ENCODE data around the gene UGGT2. TPM values are rescaled to one million over a fixed set of nuclear protein-coding genes. Genes with fewer than 3 reads are reported as not detected.

UGGT2 gene
- total and polyA plus RNA-seq, 2 of the 13 experiments (the other 11 are each of a cell fraction or from before 2014, with no cell fraction given) = 13.2 to 27.1 TPM

DNA sequence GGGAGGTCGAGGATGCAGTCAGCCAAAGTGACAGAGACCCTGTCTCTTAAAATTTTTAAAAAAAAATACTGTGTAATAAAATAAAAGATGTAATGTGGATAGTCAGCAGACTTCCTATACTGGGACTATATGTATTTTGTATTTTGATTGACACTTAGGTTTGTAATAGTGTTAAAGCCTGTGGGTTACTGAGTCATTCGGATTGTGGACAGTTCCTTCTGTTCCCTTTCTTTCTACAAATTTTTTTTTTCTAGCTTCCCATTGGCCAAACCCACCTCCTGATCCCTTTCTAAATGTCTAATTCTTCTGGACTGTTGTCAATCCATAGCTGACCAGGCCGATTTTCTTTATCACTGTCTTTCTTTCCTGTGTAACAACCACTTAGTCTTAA, 268.3 kb downstream of the UGGT2 start:
- H3K27me3 ChIP-seq (ENCODE audit: control insufficient read depth in 1 of 2, insufficient read depth in 2 of 2, low read length in 2 of 2) = no peaks in the 10 kb centered on the region
- H3K4me1 ChIP-seq (ENCODE audit: insufficient read depth, low read length) = no peaks in the 10 kb centered on the region
- H4K20me1 ChIP-seq (ENCODE audit: insufficient read depth, low read length) = no peaks in the 10 kb centered on the region
- no peak overlapping the region for H2AFZ ChIP-seq (ENCODE audit: low read length)
- ATAC-seq (no peak), DNase-seq (ENCODE audit: low spot score) (no peak), FAIRE-seq (no peak)
- H3K9ac ChIP-seq (ENCODE audit: insufficient read depth, low read depth, low read length) = no peak overlapping the region
- in situ Hi-C loops (cut with HindIII; ENCODE audit: extremely low pct_ligation_motif_present, low pct_unique_long_range_greater_than_20kb) = no loop called here
- no peaks in the 10 kb centered on the region for H3K79me2 ChIP-seq (ENCODE audit: insufficient read depth, low read length)
- H3K4me2 ChIP-seq (ENCODE audit: low read depth, low read length) = no peak overlapping the region
- H3K36me3 ChIP-seq (replicated peaks in 1 of 2; ENCODE audit: control insufficient read depth in 1 of 2, insufficient read depth in 2 of 2, low read length in 2 of 2) = peaks cover 5 to 18% of the 10 kb centered on the region in 2 experiments; a peak in 3 of 5 replicates
- intact Hi-C loops (cut with micrococcal nuclease; ENCODE audit: unreplicated experiment) = loop anchor here (10.0 kb wide), 1 partner anchor 110 kb away; the partner anchor contains the start of gene DNAJC3
- H3K9me3 ChIP-seq (ENCODE audit: low read length) = no peaks in the 10 kb centered on the region
- 87% methylated on average over 3 of the region's 3 CpGs for WGBS (ENCODE audit: low lambda C conversion rate)
- no TSS peak for BruUV-seq (replicated peaks)
- POLR2A ChIA-PET = no interaction called here
- H3K27ac ChIP-seq (ENCODE audit: extremely low read length, insufficient read depth, low read length) = no peak overlapping the region
- CTCF ChIA-PET (ENCODE audit: low intra/inter-chr PET ratio, low total read pairs) = no interaction called here
- TF ChIP-seq, protein P1, sequence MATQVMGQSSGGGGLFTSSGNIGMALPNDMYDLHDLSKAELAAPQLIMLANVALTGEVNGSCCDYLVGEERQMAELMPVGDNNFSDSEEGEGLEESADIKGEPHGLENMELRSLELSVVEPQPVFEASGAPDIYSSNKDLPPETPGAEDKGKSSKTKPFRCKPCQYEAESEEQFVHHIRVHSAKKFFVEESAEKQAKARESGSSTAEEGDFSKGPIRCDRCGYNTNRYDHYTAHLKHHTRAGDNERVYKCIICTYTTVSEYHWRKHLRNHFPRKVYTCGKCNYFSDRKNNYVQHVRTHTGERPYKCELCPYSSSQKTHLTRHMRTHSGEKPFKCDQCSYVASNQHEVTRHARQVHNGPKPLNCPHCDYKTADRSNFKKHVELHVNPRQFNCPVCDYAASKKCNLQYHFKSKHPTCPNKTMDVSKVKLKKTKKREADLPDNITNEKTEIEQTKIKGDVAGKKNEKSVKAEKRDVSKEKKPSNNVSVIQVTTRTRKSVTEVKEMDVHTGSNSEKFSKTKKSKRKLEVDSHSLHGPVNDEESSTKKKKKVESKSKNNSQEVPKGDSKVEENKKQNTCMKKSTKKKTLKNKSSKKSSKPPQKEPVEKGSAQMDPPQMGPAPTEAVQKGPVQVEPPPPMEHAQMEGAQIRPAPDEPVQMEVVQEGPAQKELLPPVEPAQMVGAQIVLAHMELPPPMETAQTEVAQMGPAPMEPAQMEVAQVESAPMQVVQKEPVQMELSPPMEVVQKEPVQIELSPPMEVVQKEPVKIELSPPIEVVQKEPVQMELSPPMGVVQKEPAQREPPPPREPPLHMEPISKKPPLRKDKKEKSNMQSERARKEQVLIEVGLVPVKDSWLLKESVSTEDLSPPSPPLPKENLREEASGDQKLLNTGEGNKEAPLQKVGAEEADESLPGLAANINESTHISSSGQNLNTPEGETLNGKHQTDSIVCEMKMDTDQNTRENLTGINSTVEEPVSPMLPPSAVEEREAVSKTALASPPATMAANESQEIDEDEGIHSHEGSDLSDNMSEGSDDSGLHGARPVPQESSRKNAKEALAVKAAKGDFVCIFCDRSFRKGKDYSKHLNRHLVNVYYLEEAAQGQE (IDR thresholded peaks at IDR 0.05; ENCODE audit: borderline replicate concordance in 1 of 2, low read depth in 1 of 2, low read length in 2 of 2) = no peak
- TF ChIP-seq RARG (CRISPR knock-in tag; IDR thresholded peaks at IDR 0.05; ENCODE audit: low read depth) (no peak), ZNF629 (CRISPR knock-in tag; conservative IDR thresholded peaks at IDR 0.05) (no peak), FOXA3 (CRISPR knock-in tag; IDR thresholded peaks at IDR 0.05) (no peak), ZFP82 (CRISPR knock-in tag; IDR thresholded peaks at IDR 0.05; ENCODE audit: borderline replicate concordance) (no peak), ZC3H4 (CRISPR knock-in tag; IDR thresholded peaks at IDR 0.05; ENCODE audit: borderline replicate concordance) (no peak), SRF (IDR thresholded peaks at IDR 0.05; ENCODE audit: low read depth, low read length) (no peak), RBM39 (IDR thresholded peaks at IDR 0.05; ENCODE audit: low read depth, low read length, poor library complexity, severe bottlenecking) (no peak), SOX6 (IDR thresholded peaks at IDR 0.05) (no peak), SOX6 (CRISPR knock-in tag; IDR thresholded peaks at IDR 0.05) (no peak), AGO1 (IDR thresholded peaks at IDR 0.05; ENCODE audit: low read depth, low read length, poor library complexity, severe bottlenecking) (no peak)
- TF ChIP-seq, protein P2, sequence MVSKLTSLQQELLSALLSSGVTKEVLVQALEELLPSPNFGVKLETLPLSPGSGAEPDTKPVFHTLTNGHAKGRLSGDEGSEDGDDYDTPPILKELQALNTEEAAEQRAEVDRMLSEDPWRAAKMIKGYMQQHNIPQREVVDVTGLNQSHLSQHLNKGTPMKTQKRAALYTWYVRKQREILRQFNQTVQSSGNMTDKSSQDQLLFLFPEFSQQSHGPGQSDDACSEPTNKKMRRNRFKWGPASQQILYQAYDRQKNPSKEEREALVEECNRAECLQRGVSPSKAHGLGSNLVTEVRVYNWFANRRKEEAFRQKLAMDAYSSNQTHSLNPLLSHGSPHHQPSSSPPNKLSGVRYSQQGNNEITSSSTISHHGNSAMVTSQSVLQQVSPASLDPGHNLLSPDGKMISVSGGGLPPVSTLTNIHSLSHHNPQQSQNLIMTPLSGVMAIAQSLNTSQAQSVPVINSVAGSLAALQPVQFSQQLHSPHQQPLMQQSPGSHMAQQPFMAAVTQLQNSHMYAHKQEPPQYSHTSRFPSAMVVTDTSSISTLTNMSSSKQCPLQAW (CRISPR knock-in tag; IDR thresholded peaks at IDR 0.05) = no peak
- TF ChIP-seq, protein P3, sequence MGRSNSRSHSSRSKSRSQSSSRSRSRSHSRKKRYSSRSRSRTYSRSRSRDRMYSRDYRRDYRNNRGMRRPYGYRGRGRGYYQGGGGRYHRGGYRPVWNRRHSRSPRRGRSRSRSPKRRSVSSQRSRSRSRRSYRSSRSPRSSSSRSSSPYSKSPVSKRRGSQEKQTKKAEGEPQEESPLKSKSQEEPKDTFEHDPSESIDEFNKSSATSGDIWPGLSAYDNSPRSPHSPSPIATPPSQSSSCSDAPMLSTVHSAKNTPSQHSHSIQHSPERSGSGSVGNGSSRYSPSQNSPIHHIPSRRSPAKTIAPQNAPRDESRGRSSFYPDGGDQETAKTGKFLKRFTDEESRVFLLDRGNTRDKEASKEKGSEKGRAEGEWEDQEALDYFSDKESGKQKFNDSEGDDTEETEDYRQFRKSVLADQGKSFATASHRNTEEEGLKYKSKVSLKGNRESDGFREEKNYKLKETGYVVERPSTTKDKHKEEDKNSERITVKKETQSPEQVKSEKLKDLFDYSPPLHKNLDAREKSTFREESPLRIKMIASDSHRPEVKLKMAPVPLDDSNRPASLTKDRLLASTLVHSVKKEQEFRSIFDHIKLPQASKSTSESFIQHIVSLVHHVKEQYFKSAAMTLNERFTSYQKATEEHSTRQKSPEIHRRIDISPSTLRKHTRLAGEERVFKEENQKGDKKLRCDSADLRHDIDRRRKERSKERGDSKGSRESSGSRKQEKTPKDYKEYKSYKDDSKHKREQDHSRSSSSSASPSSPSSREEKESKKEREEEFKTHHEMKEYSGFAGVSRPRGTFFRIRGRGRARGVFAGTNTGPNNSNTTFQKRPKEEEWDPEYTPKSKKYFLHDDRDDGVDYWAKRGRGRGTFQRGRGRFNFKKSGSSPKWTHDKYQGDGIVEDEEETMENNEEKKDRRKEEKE (IDR thresholded peaks at IDR 0.05) = no peak
- H3K4me3 ChIP-seq (replicated peaks in 1 of 3; ENCODE audit: insufficient read depth in 1 of 3, low read depth in 2 of 3, low read length in 3 of 3) = no peak overlapping the region
